GM18868 (cell line): ENCODE results near the gene NOD2.

Experiments
- ATAC-seq: cut with Tn5 transposase; IDR thresholded peaks from one replicate; pipeline ENCODE4 v1.9.1; 2021; ENCODE audit warnings: mild to moderate bottlenecking, moderate library complexity; ENCODE audit not compliant: unreplicated experiment

The NOD2 gene

DNA sequence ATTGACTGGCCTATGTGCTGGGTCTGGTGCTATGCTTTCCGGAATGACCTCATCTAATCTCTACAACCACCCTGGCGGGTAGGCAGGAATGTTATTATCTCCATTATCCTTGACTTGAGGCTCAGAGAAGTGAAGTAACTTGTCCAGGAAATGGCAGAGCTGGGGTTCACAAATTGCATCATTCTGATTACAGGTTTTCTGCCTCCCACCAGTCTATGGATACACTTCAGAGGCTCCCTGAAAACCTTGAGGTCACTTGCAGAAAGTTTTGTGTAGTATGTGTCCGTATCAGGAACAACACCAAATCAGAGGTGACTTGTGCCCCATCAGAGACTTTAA lies 19.1 kb downstream of the NOD2 start:
- no peak for ATAC-seq

DNA sequence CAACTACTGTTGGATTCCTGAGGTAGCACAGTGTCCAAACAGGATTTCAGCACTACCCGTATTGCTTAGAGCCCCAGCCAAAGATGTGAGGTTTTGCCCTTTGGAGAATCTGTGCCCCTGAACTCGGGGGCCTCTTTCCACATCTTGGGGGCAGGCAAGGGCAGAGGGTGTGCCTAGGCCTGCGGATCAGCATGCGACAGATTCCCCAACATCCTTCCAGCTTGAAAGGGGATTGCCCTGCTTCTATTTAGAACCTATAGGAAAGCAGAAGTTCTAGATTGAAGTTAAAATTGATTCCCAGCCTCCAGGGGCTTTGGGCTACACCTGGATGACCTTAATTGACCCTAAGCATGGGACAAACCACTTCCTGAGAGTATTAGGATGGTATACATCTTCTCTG lies 19.6 kb downstream of the NOD2 start:
- ATAC-seq = no peak

DNA sequence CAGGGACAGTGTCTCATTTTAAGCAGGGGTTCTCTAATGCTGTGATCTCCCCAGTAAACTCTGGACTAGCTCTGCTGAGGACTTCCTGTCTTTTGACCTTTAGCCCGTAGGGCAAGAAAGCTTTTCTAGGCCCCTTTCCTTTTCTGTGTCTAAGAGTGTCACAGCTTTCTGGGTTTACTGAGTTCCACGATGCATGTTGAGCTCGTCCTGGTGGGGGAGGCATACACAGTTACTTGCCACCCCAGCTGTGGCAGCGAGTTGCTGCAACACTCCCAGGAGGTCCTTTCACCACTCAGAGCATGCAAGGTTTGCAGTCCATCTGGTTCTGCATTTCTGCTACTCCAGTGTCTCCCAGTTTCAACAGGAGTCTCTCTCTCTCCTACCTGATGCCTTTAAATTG lies 23.7 kb downstream of the NOD2 start:
- ATAC-seq = no peak

DNA sequence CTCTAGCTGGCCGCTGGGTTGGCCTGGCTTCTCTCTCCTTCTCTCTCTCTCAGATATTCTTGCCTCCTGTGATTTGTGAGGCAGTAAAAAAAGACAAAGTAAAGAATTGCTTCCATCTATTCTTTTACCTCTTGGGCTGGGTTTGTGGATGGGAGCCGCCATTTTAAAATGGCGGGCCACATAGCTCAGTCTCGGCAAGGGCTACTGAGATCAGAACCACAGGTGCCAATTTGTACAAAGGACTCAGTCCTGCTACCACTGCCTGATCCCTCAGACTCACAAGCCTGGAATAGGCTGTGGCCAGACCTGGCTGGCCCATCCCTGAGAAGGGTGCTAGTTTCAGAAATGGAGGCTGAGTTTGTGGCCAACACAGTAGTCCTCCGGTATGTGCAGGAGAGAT lies 24.1 kb downstream of the NOD2 start:
- no peak for ATAC-seq

DNA sequence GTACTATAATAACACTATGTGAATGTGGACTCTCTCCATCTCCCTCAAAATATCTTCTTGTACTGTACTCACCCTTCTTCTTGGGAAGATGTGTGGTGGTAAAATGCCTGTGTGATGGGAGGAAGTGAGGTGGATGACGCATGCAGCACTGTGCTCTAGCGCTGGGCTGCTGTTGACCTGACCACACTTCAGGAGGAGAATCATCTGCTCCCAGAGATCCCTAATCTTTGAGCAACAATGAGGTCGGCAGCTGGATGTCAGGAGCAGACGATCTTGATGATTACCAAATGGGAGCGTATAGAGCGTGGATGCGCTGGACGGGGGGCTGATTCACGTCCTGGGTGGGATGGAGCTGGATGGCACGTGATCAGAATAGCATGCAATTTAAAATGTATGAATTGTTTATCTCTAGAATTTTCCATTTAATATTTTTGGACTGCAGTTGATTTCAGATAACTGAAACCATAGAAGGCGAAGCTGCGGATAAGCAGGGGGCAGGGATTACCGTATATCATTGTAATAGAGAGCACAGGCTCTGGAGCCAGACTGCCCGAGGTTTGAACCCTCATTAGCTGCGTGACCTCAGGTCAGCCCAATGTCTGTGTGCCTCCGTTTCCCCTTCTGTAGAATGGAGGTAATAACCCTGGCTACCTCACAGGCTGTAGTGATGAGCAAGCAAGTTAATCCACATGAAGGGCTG lies 24.8 kb downstream of the NOD2 start:
- ATAC-seq = no peak

DNA sequence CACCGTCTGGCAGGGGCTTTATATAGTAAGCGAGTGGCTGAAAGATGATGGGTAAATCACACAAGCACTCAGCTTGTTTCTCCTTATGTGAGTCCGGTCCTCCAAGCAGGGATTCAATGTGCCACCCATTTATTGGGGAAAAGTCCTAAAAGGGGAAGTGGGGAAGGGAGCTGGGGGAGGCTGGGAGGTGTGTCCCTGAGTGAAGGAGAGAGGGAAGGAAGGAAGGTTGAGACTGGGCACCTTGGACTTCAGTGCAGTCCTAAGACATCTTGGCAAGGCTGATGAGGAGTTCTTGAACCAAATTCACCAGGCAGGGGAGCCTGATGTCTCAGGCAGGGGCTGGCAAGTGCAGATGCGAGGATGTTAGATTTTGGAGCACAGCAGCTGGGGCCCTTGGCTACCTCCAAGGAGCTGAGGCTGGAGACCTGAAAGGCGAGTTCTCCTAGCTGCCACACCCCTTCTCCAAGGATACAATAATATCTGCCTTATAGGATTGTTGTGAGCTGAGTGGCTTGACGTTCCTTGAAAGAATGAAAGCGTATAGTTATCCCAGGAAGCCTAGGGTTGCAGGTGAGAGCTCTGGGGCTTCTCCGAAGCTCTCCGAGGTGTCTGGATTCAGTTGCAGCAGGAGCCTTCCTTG lies 25.5 kb downstream of the NOD2 start:
- ATAC-seq = no peak

DNA sequence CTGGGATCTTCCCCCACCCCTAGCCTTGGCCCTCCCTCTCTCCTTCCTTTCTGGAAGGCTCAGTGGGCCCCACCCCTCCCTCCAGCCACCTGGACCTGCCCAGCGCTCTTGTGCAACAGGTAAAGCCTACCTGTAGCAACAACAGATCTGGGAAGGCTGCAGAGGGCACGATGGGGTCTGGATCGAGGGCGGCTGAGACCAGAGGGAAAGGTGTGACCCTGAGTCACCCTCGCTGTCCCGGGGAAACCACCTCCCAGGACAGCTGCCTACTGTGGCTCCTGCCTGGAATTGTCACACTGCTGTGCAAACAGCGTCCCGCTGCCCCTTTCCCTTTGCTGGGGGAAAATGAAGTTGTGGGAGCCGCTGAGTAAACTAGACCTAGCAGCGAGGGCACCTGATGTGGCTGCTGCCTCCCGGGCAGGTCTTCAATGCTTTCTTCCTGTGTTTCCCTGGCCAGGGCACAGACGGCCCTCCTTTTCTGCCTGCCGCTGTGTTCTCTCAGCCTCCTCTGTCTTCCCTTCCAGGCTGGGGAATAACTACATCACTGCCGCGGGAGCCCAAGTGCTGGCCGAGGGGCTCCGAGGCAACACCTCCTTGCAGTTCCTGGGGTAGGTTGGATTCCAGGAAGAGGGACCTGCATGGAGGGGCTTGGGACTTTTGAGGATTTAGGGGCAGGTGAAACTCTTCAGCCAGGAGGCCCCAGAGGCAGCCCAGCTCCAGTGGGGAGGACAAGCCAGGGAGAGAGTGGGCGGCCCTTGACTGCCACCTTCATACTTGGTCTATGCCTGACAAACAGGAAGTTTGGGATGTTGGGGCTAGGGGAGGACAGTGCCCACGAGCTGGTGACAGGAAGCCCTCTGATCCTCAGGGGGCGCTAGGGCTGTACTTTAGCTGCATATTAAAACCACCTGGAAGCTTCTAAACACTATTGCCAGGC lies 26.3 kb downstream of the NOD2 start:
- no peak for ATAC-seq

DNA sequence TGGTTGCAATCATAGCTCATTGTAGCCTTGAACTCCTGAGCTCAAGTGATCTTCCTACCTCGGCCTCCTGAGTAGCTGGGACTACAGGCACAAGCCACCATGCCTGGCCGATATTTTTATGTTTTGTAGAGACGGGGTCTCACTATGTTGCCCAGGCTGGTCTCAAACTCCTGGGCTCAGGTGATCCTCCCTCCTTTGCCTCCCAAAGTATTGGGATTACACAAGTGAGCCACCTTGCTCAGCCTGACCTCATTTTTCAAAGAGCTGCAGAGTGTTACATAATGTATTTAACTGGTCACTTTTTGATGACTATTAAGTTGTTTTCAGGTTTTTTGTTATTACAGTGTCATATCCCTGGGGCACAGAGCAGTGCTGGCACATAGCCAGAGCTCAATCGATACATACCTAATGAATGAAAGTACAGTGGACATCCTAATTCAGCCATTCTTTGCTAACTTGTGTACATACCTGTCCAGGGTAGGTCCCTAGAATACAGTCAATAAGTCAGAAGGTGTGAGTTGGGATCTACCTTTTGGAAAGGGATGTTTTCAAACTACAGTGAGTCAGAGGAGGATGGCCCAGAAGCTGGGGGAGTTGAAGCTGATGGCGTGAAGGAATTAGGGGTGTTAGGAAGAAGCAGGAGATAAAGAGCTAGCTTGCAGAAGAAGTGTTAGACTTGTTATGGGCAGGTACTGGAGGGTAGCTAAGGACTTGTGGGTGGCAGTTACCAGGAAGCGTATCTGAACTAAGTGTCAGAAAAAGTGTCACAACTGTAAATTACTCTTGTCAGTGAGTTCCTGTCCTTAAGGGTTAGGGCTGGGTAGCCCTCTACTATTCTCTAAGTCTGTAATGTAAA lies 28.4 kb downstream of the NOD2 start:
- ATAC-seq = no peak

DNA sequence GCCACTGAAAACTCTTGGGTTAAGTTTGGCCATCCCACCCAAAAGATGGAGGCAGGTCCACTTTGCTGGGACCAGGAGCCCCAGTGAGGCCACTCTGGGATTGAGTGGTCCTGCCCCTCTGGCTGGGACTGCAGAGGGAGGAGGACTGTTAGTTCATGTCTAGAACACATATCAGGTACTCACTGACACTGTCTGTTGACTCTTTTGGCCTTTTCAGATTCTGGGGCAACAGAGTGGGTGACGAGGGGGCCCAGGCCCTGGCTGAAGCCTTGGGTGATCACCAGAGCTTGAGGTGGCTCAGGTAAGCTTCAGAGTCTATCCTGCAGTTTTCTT lies 29.0 kb downstream of the NOD2 start:
- ATAC-seq = no peak

DNA sequence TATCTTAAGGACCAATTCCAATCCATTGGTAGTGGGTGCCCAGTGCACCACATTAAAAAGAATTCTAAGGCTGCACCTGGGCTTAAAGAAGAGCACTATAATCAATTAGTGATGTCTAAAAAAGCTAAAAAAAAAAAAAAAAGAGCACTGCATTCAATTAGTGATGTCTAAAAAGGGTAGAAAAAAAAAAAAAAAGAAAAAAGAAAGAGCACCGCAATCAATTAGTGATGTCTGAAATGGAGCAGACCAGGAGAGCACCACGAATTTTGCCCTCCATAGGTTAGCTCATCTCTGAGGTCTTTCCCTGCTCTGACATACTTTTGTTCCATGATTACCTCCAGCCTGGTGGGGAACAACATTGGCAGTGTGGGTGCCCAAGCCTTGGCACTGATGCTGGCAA lies 29.6 kb downstream of the NOD2 start:
- ATAC-seq = no peak

DNA sequence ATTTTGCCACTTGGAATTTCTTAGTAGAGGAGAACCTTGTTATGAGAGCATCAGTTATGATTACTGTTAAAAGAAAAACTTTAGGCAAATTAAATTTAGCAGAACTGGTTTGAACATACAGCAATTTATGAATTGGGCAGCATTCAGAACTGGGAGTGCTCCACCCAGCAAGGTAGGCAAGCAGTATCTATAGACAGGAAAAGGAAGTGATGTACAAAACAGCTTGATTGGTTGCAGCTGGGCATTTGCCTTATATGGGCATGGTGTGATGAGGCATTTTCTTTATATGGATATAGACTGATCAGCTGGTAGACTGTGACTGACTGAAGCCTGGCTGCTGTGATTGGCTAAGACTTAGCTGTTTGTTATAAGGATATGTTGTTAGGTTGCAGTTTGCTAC lies 30.9 kb downstream of the NOD2 start:
- ATAC-seq = no peak

DNA sequence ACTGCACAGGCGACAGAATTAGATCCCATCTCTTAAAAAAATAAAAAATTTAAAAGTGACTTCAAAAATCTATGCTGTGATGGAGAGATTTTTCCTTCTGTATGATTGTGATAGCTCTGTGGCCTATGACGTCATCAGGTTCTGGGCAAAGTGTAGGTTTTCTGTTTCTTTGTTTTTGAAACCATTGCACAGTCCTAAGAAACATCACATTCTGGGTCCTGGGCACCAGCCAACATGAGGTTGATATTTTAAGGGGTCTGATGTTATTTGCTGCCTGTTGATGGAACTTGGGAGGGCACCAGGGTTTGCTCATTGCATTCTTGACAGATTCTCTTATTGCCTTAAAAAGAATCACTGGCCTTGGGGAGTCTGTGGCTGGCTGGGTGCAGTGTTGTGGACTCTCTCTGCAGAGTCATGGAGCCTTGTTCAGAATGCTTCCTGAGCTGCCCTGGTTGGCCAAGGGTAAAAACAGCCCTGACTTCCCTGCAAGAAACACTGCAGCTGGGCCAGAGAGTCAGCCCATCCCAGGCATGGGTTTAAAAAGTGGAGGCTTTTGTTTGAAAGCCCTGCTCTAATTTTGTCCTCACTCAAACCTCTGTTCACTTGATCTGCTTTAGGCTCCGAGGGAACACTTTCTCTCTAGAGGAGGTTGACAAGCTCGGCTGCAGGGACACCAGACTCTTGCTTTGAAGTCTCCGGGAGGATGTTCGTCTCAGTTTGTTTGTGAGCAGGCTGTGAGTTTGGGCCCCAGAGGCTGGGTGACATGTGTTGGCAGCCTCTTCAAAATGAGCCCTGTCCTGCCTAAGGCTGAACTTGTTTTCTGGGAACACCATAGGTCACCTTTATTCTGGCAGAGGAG lies 38.0 kb downstream of the NOD2 start:
- ATAC-seq = no peak

DNA sequence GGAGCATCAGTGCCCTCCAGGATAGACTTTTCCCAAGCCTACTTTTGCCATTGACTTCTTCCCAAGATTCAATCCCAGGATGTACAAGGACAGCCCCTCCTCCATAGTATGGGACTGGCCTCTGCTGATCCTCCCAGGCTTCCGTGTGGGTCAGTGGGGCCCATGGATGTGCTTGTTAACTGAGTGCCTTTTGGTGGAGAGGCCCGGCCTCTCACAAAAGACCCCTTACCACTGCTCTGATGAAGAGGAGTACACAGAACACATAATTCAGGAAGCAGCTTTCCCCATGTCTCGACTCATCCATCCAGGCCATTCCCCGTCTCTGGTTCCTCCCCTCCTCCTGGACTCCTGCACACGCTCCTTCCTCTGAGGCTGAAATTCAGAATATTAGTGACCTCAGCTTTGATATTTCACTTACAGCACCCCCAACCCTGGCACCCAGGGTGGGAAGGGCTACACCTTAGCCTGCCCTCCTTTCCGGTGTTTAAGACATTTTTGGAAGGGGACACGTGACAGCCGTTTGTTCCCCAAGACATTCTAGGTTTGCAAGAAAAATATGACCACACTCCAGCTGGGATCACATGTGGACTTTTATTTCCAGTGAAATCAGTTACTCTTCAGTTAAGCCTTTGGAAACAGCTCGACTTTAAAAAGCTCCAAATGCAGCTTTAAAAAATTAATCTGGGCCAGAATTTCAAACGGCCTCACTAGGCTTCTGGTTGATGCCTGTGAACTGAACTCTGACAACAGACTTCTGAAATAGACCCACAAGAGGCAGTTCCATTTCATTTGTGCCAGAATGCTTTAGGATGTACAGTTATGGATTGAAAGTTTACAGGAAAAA lies 38.8 kb downstream of the NOD2 start:
- ATAC-seq = no peak

DNA sequence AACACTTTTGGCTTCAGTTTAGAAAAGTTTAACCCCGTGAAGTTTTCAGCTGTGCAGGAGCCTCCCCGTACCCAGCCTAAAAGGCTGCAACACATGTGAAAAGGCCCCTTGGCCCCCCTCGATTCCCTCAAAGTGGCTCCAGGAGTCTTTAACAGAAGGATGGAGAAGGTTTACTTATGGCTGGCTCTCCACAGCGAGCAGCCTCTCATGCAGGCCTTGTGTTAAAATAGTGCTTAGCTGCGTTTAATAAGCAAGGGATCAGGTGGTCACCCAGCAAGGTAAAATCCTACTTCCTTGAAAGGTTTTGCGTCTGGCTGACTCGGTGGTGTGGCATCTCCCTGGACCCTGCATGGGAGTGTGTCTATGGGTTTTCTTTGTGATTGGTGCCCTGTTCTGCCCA lies 40.1 kb downstream of the NOD2 start:
- ATAC-seq = no peak

DNA sequence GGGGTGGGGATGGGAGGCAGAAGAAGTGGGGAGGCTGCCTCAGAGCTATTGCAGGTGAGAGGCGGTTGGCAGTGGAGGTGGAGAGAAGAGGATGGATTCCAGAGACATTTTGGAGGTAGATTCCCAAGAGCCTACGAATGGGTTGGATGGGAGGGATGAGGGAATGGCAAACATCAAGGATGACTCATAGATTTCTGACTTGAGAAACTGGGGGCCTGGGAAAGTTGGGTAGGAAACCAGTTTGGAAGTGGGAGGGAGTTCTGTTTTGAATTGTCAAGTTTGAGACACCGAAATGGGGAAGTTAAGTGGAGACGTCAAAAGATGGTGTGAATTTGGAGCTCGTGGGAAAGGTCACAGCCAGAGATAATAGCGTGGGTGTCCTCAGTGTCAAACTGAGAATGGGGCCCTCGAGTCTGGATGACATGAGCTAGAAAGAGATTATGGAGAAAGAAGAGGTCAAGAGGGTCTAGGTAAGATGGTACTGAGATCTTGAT lies 42.3 kb downstream of the NOD2 start:
- peak; percentile 76 for ATAC-seq

DNA sequence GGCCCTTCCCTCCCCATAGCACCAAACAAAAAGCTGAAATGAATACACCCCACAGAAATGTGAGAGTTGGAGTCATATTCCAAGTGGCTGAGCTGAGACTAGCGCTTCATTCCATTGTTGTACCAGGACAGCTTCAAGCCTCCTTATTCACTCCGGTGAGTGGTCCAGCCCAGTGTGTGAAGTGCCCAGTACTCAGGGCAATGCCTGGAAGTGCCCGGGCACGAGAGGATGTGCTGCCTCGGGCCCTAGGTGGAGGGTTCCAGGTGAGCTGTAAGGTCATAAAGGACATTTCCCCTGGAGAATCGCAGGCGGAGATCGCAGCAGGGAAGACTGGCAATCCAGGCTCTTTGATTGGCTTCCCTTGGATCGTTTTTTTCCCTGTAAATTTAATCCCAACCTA lies 43.0 kb downstream of the NOD2 start:
- ATAC-seq = no peak

DNA sequence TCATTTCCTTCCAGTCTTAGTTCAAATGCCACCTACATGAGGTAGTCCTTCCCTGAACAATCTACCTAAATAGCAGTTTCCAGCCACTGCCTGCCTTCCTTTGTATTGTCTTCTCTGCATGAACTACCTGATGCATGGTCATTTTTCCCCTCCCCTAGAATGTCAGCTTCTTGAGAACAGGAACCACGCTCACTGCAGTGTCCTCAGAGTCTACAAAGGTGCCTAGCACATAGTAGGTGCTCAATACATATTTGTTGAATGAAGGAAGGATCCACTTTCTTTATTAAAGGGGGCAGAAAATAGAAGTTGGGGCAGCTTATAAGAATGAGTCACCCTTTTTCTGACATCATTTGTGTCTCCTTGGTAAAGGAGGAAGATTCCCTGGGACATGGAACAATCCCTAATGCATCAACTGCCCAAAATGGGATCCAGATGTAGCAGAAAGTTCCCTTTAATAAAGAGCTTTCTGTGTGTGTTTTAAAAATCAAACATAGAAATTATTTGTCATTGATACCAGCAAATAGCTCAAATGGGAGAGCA lies 44.1 kb downstream of the NOD2 start:
- no peak for ATAC-seq

DNA sequence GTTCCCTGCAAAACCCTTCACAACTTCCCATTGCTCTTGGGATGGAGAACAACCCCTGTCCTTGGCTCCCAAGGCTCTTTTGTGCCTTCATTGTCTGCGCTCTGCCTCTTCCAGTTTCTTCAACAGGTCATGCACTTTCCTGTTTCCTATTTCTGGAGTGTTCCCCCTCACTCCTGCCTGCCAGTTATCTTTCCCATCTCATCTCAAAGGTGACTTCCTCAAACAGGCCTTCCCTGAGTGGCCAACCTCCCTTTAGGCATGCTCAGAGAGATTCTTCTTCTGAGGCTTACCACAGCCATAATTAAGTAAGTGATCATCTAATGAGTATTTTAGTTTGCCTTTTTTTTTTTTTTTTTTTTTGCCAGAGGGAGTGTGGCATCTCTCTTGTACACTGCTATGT lies 45.6 kb downstream of the NOD2 start:
- ATAC-seq = no peak

DNA sequence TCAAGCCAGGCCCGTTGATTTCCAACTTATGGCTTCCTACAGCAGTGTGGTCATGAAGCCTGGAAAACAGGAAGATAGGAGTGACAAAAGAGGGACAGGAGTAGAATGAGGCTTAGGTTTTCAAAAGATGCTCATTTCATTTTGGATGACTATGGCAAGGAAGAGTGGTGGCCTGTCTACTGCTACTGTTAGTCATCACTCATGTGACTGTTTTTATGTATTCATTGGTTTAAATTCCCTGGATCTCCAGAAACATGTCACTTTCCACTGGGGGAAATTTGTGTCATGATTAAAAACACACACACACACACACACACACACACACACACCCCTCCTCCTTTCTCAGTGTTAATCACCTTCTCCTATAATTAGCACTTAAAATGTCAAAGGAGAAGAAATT lies 47.3 kb downstream of the NOD2 start:
- ATAC-seq = no peak
